NCI-H82 treated with DMSO at 0.1 percent for 48 hours (cell line): ENCODE measurements around the gene DNAH8.
"Not testable (repeated sequence)": the region's sequence is repeated elsewhere in the genome, so short reads cannot be mapped to it uniquely, and the experiment has no call there.

Source experiments
- DNase-seq: peaks from one replicate; lab custom pipeline; 2025; ENCODE audit not compliant: unreplicated experiment; lab: John Stamatoyannopoulos, UW

DNAH8 gene

DNA sequence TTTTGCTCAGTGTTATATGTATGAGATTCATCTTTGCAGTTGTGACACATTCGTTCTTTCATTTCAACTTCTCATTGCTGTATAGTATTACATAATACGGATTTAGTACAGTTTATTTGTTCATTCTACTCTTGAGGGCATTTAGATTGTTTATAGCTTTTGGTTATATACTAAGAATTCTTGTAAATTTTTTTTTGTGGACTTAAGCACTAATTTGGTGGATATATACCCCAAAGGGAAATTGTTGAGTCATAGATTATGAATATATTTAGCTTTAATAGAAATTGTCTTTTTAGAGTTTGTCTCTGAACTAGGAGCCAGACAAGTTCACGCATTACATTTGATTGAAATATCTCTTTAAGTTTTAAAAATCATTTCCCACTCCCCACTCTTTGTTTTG lies 79.6 kb downstream of the DNAH8 start:
- DNase-seq, result no peak

DNA sequence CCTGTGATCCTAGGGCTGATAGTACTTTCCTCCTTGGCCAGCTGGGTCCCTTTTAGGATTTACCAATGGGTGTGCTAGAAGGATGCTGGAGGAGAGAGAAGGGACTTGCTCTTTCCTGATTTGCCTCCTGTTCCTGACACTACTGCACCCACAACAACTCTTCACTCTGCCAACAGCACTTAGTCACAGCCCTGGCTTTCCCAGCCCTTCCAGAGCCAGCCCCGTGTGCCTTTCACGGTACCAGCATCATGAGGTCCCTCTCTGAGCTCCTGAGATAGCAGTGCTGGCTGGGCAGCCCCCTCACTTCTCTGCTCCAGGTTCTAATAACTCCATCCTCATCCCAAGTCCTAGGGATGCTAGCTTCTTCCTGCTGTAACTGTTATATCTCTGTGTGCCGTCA lies 80.9 kb downstream of the DNAH8 start:
- no peak for DNase-seq

DNA sequence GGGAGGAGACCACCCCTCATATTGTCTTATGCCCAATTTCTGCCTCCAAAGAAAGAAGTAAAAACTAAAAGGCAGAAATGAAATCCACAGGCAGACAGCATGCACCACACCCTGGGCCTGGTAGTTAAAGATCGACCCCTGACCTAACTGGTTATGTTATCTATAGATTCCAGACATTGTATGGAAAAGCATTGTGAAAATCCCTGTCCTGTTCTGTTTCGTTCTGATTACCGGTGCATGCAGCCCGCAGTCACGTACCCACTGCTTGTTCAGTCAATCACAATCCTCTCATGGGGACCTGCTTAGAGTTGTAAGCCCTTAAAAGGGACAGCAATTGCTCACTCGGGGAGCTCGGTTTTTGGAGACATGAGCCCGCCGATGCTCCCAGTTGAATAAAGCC lies 81.3 kb downstream of the DNAH8 start:
- DNase-seq, result not testable (repeated sequence)

DNA sequence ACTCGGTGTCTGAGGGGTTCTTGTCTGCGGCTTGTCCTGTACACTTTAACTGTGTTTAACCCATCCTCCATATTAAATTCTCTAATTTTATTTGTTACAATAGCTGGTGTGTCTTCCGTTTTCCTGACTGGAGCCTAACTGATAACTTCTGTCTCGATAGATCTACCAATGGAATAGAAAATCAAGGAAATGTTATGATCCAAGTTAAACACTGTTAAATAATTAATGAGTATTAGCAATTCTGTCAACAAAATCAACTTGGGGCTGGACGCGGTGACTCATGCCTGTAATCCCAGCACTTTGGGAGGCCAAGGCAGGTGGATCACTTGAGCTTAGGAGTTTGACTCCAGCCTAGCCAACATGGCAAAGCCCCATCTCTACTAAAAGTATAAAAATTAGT lies 81.7 kb downstream of the DNAH8 start:
- DNase-seq, result no peak

DNA sequence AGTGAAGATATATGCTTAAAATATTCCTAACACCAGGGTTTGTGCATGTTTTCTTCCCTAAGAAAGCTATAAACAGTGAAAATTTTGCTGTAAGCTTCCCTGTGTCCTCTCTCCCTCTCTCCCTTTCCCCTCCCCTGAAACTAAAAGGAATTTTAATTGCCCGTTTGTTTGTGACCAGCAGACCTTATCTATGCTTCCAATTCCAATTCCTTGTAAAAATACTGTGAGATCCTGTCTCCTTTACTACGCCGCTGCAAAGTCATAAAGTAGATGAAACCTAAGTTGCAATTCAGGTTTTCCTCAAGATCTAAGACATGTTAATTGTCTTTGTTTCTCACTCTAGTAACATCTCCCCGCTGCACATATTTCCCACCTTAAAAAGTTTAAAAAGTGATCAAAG lies 82.3 kb downstream of the DNAH8 start:
- DNase-seq, result no peak

DNA sequence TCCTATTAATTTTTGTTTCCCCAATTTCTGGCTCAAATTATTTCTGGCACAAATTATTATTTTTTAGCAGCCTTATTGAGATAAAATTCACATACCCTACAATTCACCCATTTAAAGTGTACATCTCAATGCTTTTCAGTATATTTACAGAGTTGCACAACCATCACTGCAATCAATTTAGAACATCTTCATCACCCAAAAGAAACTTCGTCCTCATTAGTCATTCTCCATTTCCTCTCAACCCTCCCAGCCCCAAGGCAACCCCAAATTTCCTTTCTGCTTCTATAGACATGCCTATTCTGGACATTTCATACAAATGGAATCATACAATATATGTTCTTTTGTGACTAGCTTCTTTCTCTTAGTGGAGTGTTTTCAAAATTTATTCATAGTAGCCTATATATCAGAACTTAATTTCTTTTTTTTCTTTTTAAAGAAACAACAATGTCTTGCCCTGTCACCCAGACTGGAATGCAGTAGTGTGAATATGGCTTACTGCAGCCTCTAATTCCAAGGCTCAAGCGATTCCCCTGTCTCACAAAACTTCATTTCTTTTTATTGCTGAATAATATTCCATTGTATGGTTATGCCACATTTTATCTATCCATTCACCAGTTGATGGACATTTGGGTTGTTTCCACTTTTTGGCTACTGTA lies 84.5 kb downstream of the DNAH8 start:
- no peak for DNase-seq

DNA sequence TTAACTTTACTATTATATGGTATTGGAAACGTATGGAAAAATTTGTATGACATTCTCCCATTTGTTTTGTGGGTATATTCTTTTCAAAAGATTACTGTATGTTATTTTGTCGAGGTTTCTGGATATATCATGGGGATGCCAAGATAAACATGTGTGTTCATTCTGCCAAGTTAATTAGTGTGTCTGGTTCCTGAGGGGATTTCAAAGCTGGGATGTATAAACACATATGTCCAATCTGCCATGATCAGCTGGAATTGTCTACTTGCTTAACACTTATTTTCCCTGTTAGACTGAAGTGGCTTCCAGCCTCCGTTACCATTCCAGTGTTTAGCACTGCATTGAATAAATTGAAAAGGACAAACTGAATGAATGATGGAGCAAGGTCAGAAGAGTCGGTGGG lies 86.2 kb downstream of the DNAH8 start:
- peak; percentile 22 for DNase-seq

DNA sequence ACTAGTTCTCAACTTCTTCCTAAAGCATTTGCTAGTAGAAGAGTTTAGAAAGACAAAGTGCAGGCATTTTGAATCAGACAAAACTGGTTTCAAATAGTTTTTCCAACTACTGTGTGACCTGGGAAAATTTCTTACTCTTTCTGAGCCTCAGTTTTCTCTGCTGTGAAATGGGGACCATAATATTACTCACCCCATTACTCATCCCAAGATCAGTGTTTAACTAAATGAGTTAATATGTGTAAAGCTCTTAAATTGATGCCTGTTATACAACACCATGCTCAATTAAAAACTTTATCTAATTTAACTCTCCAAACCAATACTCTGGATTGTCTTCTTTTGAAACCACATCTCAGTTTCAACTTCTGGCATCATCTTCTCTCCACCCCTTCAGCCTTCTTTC lies 87.4 kb downstream of the DNAH8 start:
- no peak for DNase-seq

DNA sequence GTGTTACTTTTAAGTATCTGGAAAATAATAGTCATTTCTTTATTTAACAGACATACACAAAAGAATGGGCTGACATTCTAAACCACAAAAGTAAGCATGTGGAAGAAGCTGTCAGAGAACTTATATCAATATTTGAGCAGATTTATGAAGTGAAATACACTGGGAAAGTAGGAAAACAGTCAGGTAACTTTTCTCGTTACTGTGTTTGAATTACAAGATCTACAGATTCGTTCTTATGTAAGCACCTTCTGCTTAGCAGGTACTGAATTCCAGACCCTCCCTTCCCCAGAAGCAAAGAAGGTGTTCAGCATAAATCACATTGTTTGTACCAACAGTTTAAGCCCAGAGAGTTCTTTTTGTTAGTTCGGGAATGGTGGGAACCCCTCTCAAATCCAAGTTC lies 88.0 kb downstream of the DNAH8 start:
- no peak for DNase-seq

DNA sequence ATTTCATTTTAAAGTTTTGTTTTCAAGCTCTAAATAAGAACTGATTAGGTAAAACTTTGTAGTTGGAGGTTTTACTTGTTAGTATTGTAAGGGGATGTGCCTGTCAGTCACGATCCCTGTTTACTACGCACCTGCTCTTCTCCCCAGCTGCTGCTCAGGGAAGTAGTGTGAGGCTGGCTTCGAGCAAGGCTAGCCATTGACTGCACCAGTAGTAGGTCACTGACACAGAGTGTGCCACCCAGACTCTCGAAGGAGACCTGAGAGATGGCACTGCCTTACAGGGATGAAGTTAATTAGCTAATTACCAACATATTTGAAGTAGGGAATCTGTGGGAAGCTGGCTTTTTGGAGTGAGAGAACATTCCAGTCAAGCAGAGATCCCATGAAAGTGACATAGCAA lies 89.2 kb downstream of the DNAH8 start:
- no peak for DNase-seq

DNA sequence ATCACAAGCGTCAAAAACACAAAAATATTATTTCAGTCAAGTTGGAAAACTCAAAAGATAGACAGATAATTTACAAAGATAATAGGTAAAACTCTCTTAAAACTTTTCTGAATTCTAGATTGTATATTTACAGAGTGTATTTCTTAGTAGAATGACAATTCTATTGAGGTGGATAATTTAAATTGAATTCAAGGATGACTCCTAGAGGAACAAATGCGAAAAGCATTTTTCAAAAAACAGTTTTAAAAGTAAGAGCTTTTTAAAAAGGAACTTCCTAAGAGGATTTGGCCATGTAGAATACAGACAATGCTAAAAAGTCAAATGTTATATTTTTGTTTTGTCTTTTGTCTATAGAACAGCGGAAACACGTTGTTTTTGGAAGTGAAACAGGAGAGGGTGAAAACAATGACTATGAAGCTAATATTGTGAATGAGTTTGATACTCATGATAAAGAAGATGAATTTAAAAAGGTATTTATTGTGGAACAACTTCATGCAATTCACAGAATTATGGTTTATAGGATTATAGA lies 90.1 kb downstream of the DNAH8 start:
- no peak for DNase-seq

DNA sequence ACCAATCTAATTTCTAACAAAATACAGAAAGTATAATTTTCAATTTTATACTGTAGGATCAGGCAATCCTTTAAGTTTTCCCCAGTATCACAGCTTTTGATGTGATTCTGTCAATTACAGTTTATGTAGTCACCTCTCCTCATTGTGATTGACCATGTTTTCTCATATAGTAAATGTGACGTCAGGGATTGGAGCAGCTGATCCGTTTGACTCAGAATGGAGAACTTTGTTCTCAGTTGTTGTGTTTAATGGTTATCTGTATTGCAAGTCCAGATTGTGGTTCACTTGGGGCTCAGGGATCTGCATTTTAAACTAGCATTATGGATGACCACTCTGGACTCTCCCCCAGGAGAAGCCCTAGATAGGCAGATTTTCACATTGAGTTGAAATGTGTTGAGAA lies 90.6 kb downstream of the DNAH8 start:
- DNase-seq, result no peak

DNA sequence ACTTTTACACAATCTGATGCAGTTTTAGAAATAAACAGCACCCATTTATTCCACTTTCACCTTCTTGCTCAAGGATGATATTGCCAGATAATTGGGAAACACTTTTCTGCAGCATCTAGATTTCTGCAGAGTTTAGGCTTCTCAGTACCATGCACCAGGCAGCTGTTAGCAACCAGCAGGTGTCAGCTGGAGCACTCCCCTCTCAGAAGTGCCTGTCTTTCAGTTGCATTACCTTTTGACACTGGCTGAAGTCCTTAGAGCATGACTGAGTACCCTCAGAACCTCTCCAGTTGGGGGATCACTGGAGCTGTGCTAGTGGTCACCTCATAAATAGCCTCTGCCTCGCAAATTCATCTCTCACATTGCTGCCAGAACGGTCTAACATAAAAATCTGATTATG lies 91.2 kb downstream of the DNAH8 start:
- no peak for DNase-seq

DNA sequence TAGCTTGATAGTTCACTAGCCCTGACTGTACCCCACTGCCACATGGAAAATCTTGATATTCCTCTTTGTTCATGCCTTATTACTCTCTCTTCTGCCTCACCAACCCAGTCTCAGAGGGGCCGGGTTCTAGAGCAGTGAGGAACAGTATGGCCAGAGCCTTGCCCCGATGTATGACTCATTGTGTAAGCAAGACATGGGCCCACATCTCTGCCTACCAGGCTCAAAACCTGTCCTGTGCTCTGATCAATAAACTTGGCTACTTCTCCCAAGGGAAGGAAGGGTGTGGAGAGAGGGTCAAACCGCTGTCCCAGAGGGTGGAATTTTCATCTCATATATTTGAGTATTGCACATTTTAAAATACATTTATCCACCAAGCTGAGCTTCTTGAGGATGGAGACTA lies 91.7 kb downstream of the DNAH8 start:
- DNase-seq, result no peak

DNA sequence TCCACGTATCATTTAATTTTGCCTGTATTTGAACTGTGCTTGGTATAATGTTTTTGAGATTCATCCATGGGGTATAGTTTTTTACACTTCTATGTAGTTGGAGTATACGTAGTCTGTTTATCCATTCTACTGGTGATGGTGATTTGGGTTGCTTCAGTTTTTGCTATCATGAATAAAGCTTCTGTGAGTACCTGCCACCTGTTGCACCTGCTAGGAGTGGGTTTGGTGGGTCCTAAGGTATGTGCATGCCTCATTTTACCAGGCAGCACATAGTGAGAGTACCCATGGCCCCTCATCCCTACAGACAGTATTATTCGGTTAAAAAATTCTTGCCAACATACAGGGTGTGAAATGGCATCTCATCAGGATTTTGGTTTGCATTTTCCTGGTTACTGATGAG lies 92.9 kb downstream of the DNAH8 start:
- DNase-seq, result no peak

DNA sequence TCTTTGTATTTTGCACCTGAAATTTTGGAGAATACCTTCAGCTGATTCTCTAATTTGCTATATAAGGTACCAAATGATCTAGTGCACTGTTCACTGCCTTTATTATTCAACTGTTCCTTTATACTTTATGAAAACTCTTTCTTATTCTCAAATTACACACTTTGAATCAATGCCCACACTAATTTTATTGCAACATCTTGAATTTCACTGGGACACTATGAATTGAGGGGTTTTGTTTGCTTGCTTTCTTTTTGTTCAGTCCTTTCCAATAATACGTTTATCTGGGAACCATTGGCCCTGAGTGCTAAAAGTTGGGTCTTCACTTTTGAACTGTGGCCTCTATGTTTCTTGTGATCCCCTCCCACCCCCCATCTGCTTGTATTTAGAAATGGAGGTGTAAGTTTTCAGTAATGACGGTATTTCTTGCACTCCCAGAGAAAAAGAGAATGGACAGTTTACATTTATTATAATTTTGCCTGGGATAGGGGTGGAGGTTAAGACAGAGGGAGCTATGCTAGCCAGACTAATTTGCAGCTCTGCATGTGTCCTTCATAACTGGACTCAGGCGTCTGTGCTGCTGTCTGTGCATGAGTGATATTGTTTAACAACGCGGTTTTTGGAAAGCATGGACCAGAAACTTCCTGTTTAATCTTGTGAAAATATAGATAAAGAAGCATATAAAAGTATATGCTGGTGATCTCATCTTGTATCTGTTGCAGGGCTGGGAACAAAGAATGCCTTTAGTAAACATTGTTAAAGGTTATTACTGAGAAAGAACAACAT lies 98.1 kb downstream of the DNAH8 start:
- no peak for DNase-seq

DNA sequence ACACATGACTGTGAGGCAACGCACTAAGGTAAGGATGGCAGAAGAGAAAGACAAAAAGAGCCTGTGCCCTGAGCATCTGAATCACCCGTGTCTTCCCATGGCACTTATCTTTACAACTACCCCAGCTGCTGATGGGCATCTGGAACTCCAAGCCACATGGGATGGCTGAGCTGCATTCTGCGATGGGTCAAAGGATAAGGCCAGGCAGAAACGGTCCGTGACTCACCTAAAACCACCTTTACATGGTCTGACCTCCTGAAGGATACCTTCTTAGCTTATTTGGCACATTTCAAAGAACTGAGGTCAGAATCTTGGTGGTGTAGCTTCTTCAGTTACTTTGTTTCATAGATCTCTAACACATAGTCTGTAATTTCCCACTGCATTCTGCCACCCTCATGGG lies 99.7 kb downstream of the DNAH8 start:
- no peak for DNase-seq

DNA sequence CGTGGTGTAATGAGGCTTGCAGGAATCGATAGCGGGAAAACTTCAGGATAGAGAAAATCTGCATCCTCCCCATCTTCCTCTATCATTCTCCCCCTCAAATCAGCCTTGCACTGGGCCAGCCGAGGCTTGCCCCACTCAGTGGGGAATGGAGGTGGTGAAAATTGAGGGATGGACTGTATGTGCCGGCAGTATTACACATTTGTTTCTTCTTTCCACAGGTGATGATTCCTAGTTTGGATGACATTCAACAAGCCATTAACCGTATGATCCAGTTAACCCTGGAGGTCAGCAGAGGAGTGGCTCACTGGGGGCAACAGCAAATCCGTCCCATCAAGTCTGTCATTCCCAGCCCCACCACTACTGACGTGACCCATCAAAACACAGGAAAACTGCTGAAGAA lies 100.1 kb downstream of the DNAH8 start:
- DNase-seq, result no peak

DNA sequence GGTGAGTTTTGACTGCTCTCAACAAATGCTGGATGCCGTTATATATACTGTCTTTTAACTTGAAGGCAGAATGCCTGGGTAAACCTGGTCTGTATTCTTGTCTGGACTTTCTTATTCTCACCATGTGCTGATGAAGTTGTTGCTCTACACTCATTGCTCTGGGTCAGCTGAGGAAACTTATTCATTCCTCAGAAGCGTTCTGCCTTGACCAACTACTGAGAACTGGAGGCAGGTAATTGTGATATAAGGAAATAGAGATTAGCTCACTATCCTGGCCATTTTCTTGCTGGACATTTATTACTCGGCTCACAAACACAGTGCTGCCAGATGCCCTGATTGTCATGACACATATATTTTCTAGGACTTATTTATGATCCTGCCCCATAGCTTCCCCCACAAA lies 103.6 kb downstream of the DNAH8 start:
- DNase-seq, result no peak

DNA sequence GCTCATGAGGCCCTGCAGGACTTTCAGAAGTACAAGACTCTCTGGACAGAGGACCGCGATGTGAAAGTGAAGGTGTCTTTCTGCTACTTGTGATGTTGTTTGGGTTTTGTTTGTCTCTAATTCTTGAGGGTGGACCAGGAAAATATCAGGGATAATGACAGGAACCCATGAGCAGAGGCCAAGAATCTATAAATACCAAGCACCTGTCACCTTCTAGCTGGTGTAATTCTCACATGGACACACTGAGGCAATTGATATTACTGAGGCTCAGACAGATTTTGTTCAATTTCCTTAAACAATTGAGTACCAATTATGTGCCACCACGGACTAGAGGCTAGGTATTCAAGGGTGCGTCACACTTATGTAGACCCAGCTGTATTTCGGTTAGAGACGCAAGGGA lies 107.9 kb downstream of the DNAH8 start:
- no peak for DNase-seq

DNA sequence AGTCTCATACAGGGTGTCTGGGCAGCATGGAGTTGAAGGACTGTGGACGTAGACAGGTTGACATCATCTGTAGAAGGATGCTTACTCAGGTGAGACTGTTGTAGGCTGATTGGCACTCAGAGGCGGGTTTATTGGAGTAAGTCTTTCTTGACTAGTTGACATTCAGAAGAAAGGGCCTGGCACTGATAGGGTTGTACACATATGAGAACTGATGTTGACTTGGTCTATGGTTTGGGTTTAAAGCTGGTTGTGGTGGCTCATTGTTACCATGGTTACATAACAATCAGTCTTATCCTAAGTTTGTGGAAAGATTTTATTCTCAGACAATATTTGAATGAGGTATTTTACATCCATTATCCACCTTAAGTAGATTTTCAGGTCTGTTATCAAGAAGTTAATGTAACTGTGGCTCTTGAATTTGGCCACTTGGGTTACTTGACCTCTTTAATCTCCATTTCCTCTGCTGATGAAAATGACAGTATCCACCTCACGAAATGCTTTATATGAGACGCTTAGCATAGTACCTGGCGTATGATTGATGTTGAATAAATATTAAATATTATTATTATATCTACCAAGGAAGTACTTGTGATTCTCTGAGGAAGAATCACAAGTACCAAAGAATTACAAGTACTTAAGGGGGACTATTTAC lies 109.3 kb downstream of the DNAH8 start:
- DNase-seq, result no peak

DNA sequence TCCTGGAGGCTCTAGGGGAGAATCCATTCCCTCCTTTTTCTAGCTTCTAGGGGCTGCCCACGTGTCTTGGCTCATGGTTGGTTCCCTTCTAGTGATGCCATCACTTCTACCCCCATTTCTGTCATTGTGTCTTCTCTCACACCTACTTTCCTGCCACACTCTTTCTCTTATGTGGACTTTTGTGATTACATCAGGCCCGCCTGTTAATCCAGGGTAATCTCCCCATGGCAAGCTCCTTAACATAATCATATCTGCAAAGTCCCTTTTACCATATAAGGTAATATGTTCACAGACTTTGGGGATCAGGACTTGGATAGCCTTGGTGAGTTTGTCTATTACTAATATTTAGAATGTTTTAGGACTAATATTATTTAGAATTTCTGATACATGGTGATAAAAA lies 111.9 kb downstream of the DNAH8 start:
- DNase-seq, result peak; percentile 48
